HUES6 (cell line): ENCODE data around the gene MICAL3.

Experiments used
- H3K27ac ChIP-seq: 2 replicates; pipeline ENCODE4 v1.7.0; 2013; ENCODE audit warnings: low read depth, mild to moderate bottlenecking, low read length, inconsistent platforms
- H3K27me3 ChIP-seq: 2 replicates; pipeline ENCODE4 v1.6.1; 2013; ENCODE audit warnings: low read length; ENCODE audit not compliant: control insufficient read depth, insufficient read depth
- H3K36me3 ChIP-seq: 2 replicates; pipeline ENCODE4 v1.6.1; 2013; ENCODE audit warnings: low read length; ENCODE audit not compliant: control insufficient read depth, insufficient read depth
- H3K4me1 ChIP-seq: 2 replicates; pipeline ENCODE4 v1.6.1; 2013; ENCODE audit warnings: low read length; ENCODE audit not compliant: control insufficient read depth, insufficient read depth
- H3K4me3 ChIP-seq: 2 replicates; pipeline ENCODE4 v1.5.1; 2013; ENCODE audit warnings: low read depth, low read length
- H3K9ac ChIP-seq: one replicate; pipeline ENCODE4 v1.6.1; 2013; ENCODE audit warnings: mild to moderate bottlenecking, low read length
- H3K9me3 ChIP-seq: 2 replicates; pipeline ENCODE4 v1.6.1; 2013; ENCODE audit warnings: low read depth, low read length; ENCODE audit not compliant: control insufficient read depth, insufficient read depth

Gene MICAL3

DNA sequence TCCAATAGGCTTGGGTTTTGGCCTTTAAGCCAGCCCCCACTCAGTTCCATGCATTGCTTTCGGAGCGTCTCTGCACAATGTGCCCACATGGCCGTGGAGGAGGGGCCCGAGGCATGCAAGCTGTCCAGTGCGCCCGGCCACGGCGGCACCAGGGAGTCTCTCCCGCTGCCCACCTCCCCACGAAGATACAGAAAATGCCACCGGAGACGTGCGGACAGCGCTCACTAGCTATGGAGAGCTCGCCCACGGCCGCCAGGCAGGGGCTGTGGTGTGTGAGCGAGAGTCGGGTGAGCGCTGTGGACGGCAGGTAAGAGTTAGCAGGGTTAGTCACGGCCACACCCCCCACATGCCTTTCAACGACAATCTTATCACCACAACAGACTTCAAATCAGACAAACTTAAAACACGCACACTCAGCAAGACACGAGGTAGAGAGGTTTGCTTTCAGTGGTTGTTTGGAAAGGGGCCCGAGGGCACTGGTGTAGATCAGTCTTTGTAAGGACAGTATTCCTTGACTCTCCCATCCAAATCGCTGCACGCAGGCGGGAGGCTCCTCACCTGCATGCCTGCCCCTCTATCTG lies 231.4 kb downstream of the MICAL3 start:
- Histone ChIP-seq H3K9me3 (no peaks in the 10 kb centered on the region), H3K4me1 (no peaks in the 10 kb centered on the region), H3K4me3 (no peak overlapping the region)

DNA sequence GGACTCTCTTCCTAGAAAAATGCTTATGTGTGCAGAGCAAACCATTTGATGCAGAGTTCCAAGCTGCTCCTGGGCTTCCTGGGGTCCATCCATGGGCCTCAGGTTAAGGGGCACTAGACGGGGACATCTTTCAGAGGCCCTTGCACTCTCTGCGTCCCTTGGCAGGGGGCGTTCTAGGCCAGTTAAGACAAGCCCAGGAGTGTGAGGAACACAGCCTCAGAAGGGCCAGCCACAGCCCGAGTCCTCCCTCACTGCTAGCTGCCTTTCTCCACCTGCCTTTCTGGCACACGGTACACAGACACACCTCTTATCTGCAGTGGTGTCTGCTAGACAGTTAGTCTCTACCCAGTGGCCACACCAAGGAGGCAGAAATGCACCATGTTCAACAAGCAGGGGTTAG lies 232.1 kb downstream of the MICAL3 start:
- Histone ChIP-seq H3K27ac (no peak overlapping the region), H3K9me3 (no peaks in the 10 kb centered on the region), H3K4me3 (no peak overlapping the region), H3K9ac (no peak overlapping the region), H3K36me3 (peaks cover 11% of the 10 kb centered on the region; the same call in 1 of the 2 replicates), H3K27me3 (no peaks in the 10 kb centered on the region), H3K4me1 (peaks cover 1% of the 10 kb centered on the region; the same call in 1 of the 2 replicates)

More for the DNA sequence above, 231.4 kb downstream of the MICAL3 start:
- no peaks in the 10 kb centered on the region for H3K27me3 ChIP-seq
- H3K9ac ChIP-seq: no peak overlapping the region
- H3K27ac ChIP-seq: no peak overlapping the region
- H3K36me3 ChIP-seq: peaks cover 11% of the 10 kb centered on the region; the same call in 1 of the 2 replicates

- Histone ChIP-seq H3K4me1 (peaks cover 10% of the 10 kb centered on the region; the same call in 1 of the 2 replicates), H3K4me3 (no peak overlapping the region), H3K27ac (no peak overlapping the region), H3K36me3 (peaks cover 11% of the 10 kb centered on the region; the same call in 1 of the 2 replicates), H3K27me3 (no peaks in the 10 kb centered on the region), H3K9me3 (no peaks in the 10 kb centered on the region), H3K9ac (no peak overlapping the region)
Observed at GRCh38 chr22:17791196-17791595, 233.2 kb downstream of the MICAL3 start.

GRCh38 chr22:17789379-17790200 lies 234.8 kb downstream of the MICAL3 start:
- peaks cover 10% of the 10 kb centered on the region; the same call in 1 of the 2 replicates for H3K4me1 ChIP-seq

GRCh38 chr22:17788528-17789378 lies 235.6 kb downstream of the MICAL3 start:
- Histone ChIP-seq H3K27me3 (no peaks in the 10 kb centered on the region), H3K4me3 (no peak overlapping the region), H3K9me3 (no peaks in the 10 kb centered on the region), H3K4me1 (peaks cover 10% of the 10 kb centered on the region; the same call in 1 of the 2 replicates), H3K9ac (no peak overlapping the region), H3K36me3 (peaks cover 11% of the 10 kb centered on the region; the same call in 1 of the 2 replicates), H3K27ac (no peak overlapping the region)

More at GRCh38 chr22:17789379-17790200, 234.8 kb downstream of the MICAL3 start:
- Histone ChIP-seq H3K9me3 (no peaks in the 10 kb centered on the region), H3K36me3 (peaks cover 11% of the 10 kb centered on the region; the same call in 1 of the 2 replicates), H3K27ac (no peak overlapping the region), H3K9ac (no peak overlapping the region), H3K4me3 (no peak overlapping the region), H3K27me3 (no peaks in the 10 kb centered on the region)

DNA sequence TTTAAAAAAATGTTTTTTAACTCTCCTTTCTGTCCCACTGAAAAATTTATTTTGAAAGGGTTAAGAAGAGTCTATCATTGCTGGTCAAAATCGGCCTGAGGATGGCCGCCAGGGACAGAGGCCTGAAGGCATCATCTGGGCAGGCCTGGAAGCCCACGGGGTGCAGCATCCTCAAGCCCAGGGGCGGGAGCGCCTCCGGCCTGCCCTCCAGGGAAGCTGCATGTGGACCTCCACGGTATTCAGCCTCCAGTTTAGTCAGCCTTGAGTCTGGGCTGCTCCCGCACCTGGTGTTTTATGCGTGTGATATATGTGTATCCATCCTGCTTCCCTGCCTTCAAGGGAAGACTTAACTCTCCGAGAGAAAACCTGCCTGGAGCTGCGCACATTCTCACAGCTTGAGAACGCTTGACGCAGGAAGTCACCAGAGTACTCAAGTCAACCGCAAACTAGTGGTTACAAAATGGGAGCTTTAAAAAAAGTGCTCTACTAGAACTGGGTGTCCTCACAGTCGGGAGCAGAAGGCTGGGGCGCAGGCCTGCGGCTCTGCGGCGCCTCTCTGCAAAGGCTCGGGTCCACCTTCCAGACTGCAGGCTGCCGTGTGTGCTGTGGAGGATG lies 236.5 kb downstream of the MICAL3 start:
- Histone ChIP-seq H3K9me3 (no peaks in the 10 kb centered on the region), H3K9ac (no peak overlapping the region), H3K36me3 (peaks cover 11% of the 10 kb centered on the region; the same call in 1 of the 2 replicates), H3K27ac (no peak overlapping the region), H3K4me3 (no peak overlapping the region), H3K27me3 (no peaks in the 10 kb centered on the region), H3K4me1 (peaks cover 10% of the 10 kb centered on the region; the same call in 1 of the 2 replicates)

DNA sequence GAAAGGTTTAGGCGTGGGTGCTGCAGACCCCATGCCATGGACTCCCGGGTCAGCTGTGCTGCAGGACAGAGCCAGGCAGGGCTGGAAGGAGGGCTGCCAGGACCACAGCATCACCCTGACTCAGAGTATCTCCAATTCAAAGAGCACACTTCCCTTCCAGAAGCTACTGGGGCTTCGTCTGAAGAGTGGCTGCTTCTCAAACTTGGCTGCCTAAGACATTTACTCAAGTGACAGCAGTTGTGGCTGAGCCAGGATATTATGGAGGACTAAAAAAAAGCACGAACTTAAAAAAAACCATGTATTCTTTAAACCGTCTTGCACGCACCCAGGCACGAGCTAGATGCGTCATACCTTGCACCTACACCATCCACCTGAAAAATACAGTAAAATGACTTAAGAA lies 237.1 kb downstream of the MICAL3 start:
- H3K27ac ChIP-seq: no peak overlapping the region
- peak overlapping the region; percentile 36 for H3K9ac ChIP-seq

DNA sequence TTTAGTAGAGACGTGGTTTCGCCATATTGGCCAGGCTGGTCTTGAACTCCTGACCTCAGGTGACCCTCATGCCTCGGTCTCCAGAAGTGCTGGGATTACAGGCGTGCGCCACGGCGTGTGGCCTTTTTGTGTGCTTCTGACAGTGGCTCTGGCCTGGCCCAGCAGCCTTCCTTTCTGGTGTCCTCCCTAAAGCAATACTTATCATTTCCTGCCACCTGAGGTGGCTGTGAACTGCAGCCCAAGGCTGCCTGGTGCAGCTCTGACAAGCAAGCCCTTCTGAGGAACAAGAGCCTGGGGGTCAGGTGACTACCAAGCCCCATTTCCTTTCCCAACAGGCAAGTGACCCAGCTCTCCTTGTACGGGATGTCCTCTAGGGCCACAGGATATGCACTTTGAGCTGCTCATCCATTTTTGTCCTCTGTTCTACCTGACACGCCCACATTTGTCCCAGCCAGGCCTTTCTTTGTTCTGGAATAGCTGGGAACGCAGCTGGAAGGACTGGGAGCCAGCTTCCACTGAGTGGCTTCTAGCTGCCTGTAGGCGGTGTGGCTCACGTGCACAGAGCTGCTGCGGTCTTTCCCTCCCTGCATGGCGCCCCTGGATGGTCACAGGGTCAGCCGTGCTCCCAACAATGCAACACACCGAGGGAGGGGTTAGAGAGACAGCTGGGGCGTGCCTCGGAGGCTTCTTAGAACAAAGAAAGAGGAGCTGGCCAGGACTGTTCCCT lies 237.8 kb downstream of the MICAL3 start:
- Histone ChIP-seq H3K27me3 (no peaks in the 10 kb centered on the region), H3K9me3 (no peaks in the 10 kb centered on the region), H3K36me3 (peaks cover 11% of the 10 kb centered on the region; the same call in 1 of the 2 replicates), H3K4me3 (no peak overlapping the region), H3K9ac (peak overlapping the region; percentile 36), H3K27ac (no peak overlapping the region), H3K4me1 (peaks cover 13% of the 10 kb centered on the region; the same call in 1 of the 2 replicates)

More for the DNA sequence above, 237.1 kb downstream of the MICAL3 start:
- Histone ChIP-seq H3K9me3 (no peaks in the 10 kb centered on the region), H3K4me3 (no peak overlapping the region), H3K27me3 (no peaks in the 10 kb centered on the region), H3K36me3 (peaks cover 11% of the 10 kb centered on the region; the same call in 1 of the 2 replicates), H3K4me1 (peaks cover 10% of the 10 kb centered on the region; the same call in 1 of the 2 replicates)

GRCh38 chr22:17785185-17786184 lies 238.9 kb downstream of the MICAL3 start:
- Histone ChIP-seq H3K4me3 (no peak overlapping the region), H3K4me1 (peaks cover 15% of the 10 kb centered on the region; the same call in 1 of the 2 replicates), H3K9ac (no peak overlapping the region), H3K27me3 (no peaks in the 10 kb centered on the region), H3K36me3 (peaks cover 8% of the 10 kb centered on the region; the same call in 1 of the 2 replicates), H3K9me3 (no peaks in the 10 kb centered on the region), H3K27ac (no peak overlapping the region)
